ENCODE measurements around the gene MPPED1. TPM values are rescaled to one million over a fixed set of nuclear protein-coding genes. Genes with fewer than 3 reads are reported as not detected.

MPPED1 gene
- total and polyA plus RNA-seq, 9 donors: 0.21 to 4.5 (median 0.52) TPM

GRCh38 chr22:43550024-43550620 lies 138.3 kb downstream of the MPPED1 start:
- no peak overlapping the region for H3K27ac ChIP-seq (ENCODE audit: low read length)
- H3K4me3 ChIP-seq (ENCODE audit: low read length): no peak overlapping the region
- no peaks in the 10 kb centered on the region for H3K36me3 ChIP-seq (ENCODE audit: control insufficient read depth, insufficient read depth, low read length)
- 64% methylated on average over 6 of the region's 14 CpGs for WGBS (ENCODE audit: insufficient coverage)
- no peaks in the 10 kb centered on the region for H3K9me3 ChIP-seq (replicated peaks; ENCODE audit: control insufficient read depth, low read depth, low read length)
- peaks cover 2% of the 10 kb centered on the region for H3K27me3 ChIP-seq (ENCODE audit: control insufficient read depth, insufficient read depth, low read length)
- no peaks in the 10 kb centered on the region for H3K4me1 ChIP-seq (ENCODE audit: control insufficient read depth, insufficient read depth, low read length)
- no peak for DNase-seq

DNA sequence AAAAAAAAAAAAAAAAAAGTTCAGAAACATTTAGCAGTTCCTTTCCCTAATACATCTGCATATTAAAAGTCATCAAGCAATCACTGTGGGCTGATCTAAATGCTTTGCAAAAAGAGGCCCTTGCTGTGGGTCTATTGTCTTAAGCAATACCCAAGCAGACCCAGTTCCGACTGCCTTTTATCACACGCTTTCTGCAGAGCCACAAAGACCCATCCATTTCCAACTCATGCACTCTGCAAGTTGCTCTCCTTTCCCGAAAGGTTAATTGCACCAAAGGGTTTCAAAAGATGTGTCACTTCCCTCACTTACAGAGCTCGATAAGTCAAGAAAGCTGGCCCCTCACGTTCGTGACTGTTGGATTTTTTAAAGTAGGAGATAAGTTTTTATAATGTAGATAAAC lies 138.9 kb downstream of the MPPED1 start:
- Histone ChIP-seq H3K36me3 (ENCODE audit: control insufficient read depth, insufficient read depth, low read length) (no peaks in the 10 kb centered on the region), H3K4me3 (ENCODE audit: low read length) (no peak overlapping the region), H3K27ac (ENCODE audit: low read length) (no peak overlapping the region), H3K4me1 (ENCODE audit: control insufficient read depth, insufficient read depth, low read length) (no peaks in the 10 kb centered on the region), H3K27me3 (ENCODE audit: control insufficient read depth, insufficient read depth, low read length) (peaks cover 2% of the 10 kb centered on the region), H3K9me3 (replicated peaks; ENCODE audit: control insufficient read depth, low read depth, low read length) (no peaks in the 10 kb centered on the region)
- no peak for DNase-seq
- WGBS (ENCODE audit: insufficient coverage): 94% methylated on average over 2 of the region's 6 CpGs

GRCh38 chr22:43553451-43554258 lies 141.8 kb downstream of the MPPED1 start:
- no peak for DNase-seq
- WGBS (ENCODE audit: insufficient coverage): 90% methylated on average over 15 of the region's 16 CpGs
- Histone ChIP-seq H3K27ac (ENCODE audit: low read length) (no peak overlapping the region), H3K9me3 (replicated peaks; ENCODE audit: control insufficient read depth, low read depth, low read length) (no peaks in the 10 kb centered on the region), H3K27me3 (ENCODE audit: control insufficient read depth, insufficient read depth, low read length) (peaks cover 2% of the 10 kb centered on the region), H3K4me1 (ENCODE audit: control insufficient read depth, insufficient read depth, low read length) (no peaks in the 10 kb centered on the region), H3K4me3 (ENCODE audit: low read length) (no peak overlapping the region), H3K36me3 (ENCODE audit: control insufficient read depth, insufficient read depth, low read length) (no peaks in the 10 kb centered on the region)

GRCh38 chr22:43554259-43554636 lies 142.4 kb downstream of the MPPED1 start:
- no peak overlapping the region for H3K27ac ChIP-seq (ENCODE audit: low read length)
- H3K4me1 ChIP-seq (ENCODE audit: control insufficient read depth, insufficient read depth, low read length): no peaks in the 10 kb centered on the region
- no peaks in the 10 kb centered on the region for H3K9me3 ChIP-seq (replicated peaks; ENCODE audit: control insufficient read depth, low read depth, low read length)
- no peaks in the 10 kb centered on the region for H3K36me3 ChIP-seq (ENCODE audit: control insufficient read depth, insufficient read depth, low read length)
- DNase-seq: no peak
- no peak overlapping the region for H3K4me3 ChIP-seq (ENCODE audit: low read length)
- WGBS (ENCODE audit: insufficient coverage): 92% methylated on average over 2 of the region's 6 CpGs
- H3K27me3 ChIP-seq (ENCODE audit: control insufficient read depth, insufficient read depth, low read length): peaks cover 2% of the 10 kb centered on the region

GRCh38 chr22:43554694-43555365 lies 143.0 kb downstream of the MPPED1 start:
- H3K27ac ChIP-seq (ENCODE audit: low read length): no peak overlapping the region
- no peak overlapping the region for H3K4me3 ChIP-seq (ENCODE audit: low read length)
- no peaks in the 10 kb centered on the region for H3K9me3 ChIP-seq (replicated peaks; ENCODE audit: control insufficient read depth, low read depth, low read length)
- no peaks in the 10 kb centered on the region for H3K36me3 ChIP-seq (ENCODE audit: control insufficient read depth, insufficient read depth, low read length)
- H3K4me1 ChIP-seq (ENCODE audit: control insufficient read depth, insufficient read depth, low read length): no peaks in the 10 kb centered on the region
- peaks cover 2% of the 10 kb centered on the region for H3K27me3 ChIP-seq (ENCODE audit: control insufficient read depth, insufficient read depth, low read length)
- DNase-seq: no peak
- 92% methylated on average over 17 of the region's 17 CpGs for WGBS (ENCODE audit: insufficient coverage)

GRCh38 chr22:43555561-43556515 lies 144.0 kb downstream of the MPPED1 start:
- Histone ChIP-seq H3K36me3 (ENCODE audit: control insufficient read depth, insufficient read depth, low read length) (no peaks in the 10 kb centered on the region), H3K9me3 (replicated peaks; ENCODE audit: control insufficient read depth, low read depth, low read length) (no peaks in the 10 kb centered on the region), H3K4me1 (ENCODE audit: control insufficient read depth, insufficient read depth, low read length) (no peaks in the 10 kb centered on the region), H3K27ac (ENCODE audit: low read length) (no peak overlapping the region), H3K27me3 (ENCODE audit: control insufficient read depth, insufficient read depth, low read length) (no peaks in the 10 kb centered on the region), H3K4me3 (ENCODE audit: low read length) (no peak overlapping the region)
- DNase-seq: no peak
- WGBS (ENCODE audit: insufficient coverage): 65% methylated on average over 7 of the region's 11 CpGs

Other genes starting within 250 kb of the MPPED1 start
- gene TTLL12, start 224.9 kb upstream of the MPPED1 start, total RNA-seq: 10.9 TPM
- 10 to 100 TPM; 14.3 to 22.4 (median 16.6) TPM for gene TTLL12, start 224.9 kb upstream of the MPPED1 start, polyA plus RNA-seq (ENCODE audit: insufficient read depth in 1 of 8, insufficient read length in 8 of 8, low replicate concordance in 1 of 8)
- gene SCUBE1, start 68.6 kb upstream of the MPPED1 start, total RNA-seq: 0.13 TPM
- 1 to 10 TPM in 2 of 8 donors, under 1 TPM in 6; 0.19 to 2.1 (median 0.51) TPM for gene SCUBE1, start 68.6 kb upstream of the MPPED1 start, polyA plus RNA-seq (ENCODE audit: insufficient read depth in 1 of 8, insufficient read length in 8 of 8, low replicate concordance in 1 of 8)